HCT116 (cell line): Measurements from ENCODE around the gene LZTS3.

Source experiments
- ATF3 ChIP-seq: IDR thresholded peaks from 2 replicates; pipeline ENCODE4 v1.6.1; 2012
- CTCF ChIP-seq, 3 experiments: fragments of 200-600 bp in 1 of 3; sonication (generic) in 1 of 3; IDR thresholded peaks in 2 of 3; conservative IDR thresholded peaks in 1 of 3; 2 replicates each; pipeline ENCODE4 v1.5.1; 2012 to 2017; ENCODE audit warnings: low read depth in 2 of 3, low read length in 2 of 3, antibody characterized with exemption in 1 of 3, borderline replicate concordance in 1 of 3, control low read depth in 1 of 3, mild to moderate bottlenecking in 1 of 3, mixed read lengths in 1 of 3, mixed run types in 1 of 3, moderate library complexity in 1 of 3; ENCODE audit not compliant: insufficient read depth in 1 of 3
- EZH2 ChIP-seq: fragments of 200-600 bp; sonication (generic); IDR thresholded peaks from 2 replicates; pipeline ENCODE4 v1.6.1; 2017; ENCODE audit warnings: antibody characterized with exemption, mixed run types
- MAX ChIP-seq: IDR thresholded peaks from 2 replicates; pipeline ENCODE4 v1.6.1; 2012
- POLR2A ChIP-seq: IDR thresholded peaks from 2 replicates; pipeline ENCODE4 v1.7.0; 2011; ENCODE audit warnings: borderline replicate concordance; ENCODE audit not compliant: insufficient read depth, insufficient read length; ENCODE audit errors: extremely low read depth
- POLR2AphosphoS5 ChIP-seq: IDR thresholded peaks from 2 replicates; pipeline ENCODE4 v1.6.1; 2011; ENCODE audit warnings: mild to moderate bottlenecking, low read depth, low read length, moderate library complexity
- RAD21 ChIP-seq: IDR thresholded peaks from 2 replicates; pipeline ENCODE4 v1.6.1; 2012; ENCODE audit warnings: low read depth, mild to moderate bottlenecking
- SIN3A ChIP-seq: IDR thresholded peaks from 2 replicates; pipeline ENCODE4 v1.6.1; 2012; ENCODE audit warnings: low read depth
- SP1 ChIP-seq: IDR thresholded peaks from 2 replicates; pipeline ENCODE4 v1.6.1; 2012; ENCODE audit warnings: low read depth
- YY1 ChIP-seq: IDR thresholded peaks from 2 replicates; pipeline ENCODE4 v1.6.1; 2011; ENCODE audit warnings: low read length, low read depth, moderate library complexity, mild to moderate bottlenecking; ENCODE audit not compliant: insufficient replicate concordance; ENCODE audit errors: extremely low read depth
- ZNF274 ChIP-seq: fragments of 200-500 bp; sonication (Bioruptor generic); IDR thresholded peaks from 2 replicates; pipeline ENCODE4 v1.6.1; 2014; ENCODE audit warnings: mild to moderate bottlenecking, low read depth, low read length, inconsistent platforms

- TF ChIP-seq CTCF (IDR thresholded peaks at IDR 0.05 in 2 of 3, conservative IDR thresholded peaks at IDR 0.05 in 1 of 3; ENCODE audit: borderline replicate concordance in 1 of 3, insufficient read depth in 1 of 3, low read depth in 2 of 3, low read length in 2 of 3) (no peak), SIN3A (no peak), POLR2AphosphoS5 (no peak), EZH2 (no peak), POLR2A (no peak), YY1 (no peak), ZNF274 (no peak), SP1 (no peak), RAD21 (no peak), MAX (no peak), ATF3 (no peak)
Measured at GRCh38 chr20:3202965-3203314, 29.6 kb upstream of the LZTS3 start.
